K562 (cell line): ENCODE results near the gene NLK. TPM values are rescaled to one million over a fixed set of nuclear protein-coding genes. Genes with fewer than 3 reads are reported as not detected.

Experiments used
- ATAC-seq: fragments of 200-7000 bp; cut with Tn5 transposase; 3 replicates; pipeline ENCODE4 v1.9.1; 2020; ENCODE audit warnings: moderate library complexity
- BruUV-seq: library from RNA; stranded (reverse); fragments of 400-500 nt; replicated peaks from 2 replicates; lab custom pipeline; 2021; lab: Mats Ljungman, UMichigan
- CTCF ChIA-PET: fragments of 300-600 bp; formaldehyde crosslinking; extraction: SDS; loops from one replicate; lab custom pipeline; 2021; ENCODE audit warnings: low intra/inter-chr PET ratio; lab: Yijun Ruan, JAX
- POLR2A ChIA-PET: fragments of 300-600, 350-650 bp; sonication (Branson Sonifier 250); formaldehyde crosslinking; extraction: SDS; loops from one replicate; lab custom pipeline; 2021; ENCODE audit warnings: antibody characterized with exemption, inconsistent platforms; lab: Yijun Ruan, JAX
- DNase-seq, 4 experiments: peaks; one replicate each; pipeline versions ENCODE4 v3.0.0 to v3.0.0-alpha.2; 2011 to 2018; ENCODE audit warnings: low spot score in 3 of 4, mixed read lengths in 3 of 4; ENCODE audit errors: extremely low read depth in 1 of 4
- FAIRE-seq: peaks from 2 replicates; lab custom pipeline; 2011; peaks lifted over from hg19 to GRCh38; lab: Jason Lieb, UNC
- H2AFZ ChIP-seq: 2 replicates; pipeline ENCODE4 v1.6.0; 2011; ENCODE audit warnings: low read depth, low read length, control low read depth, inconsistent platforms
- H3K27ac ChIP-seq: fragments of 200-600 bp; 3 replicates; pipeline ENCODE4 v1.8.0; 2011; ENCODE audit warnings: low read depth, mild to moderate bottlenecking, control low read depth, inconsistent platforms, low read length, moderate library complexity, mixed read lengths; ENCODE audit errors: extremely low read depth
- H3K27me3 ChIP-seq, 2 experiments: fragments of 300-600 bp in 1 of 2; 2 replicates in 1 of 2; 3 replicates in 1 of 2; pipeline versions ENCODE4 v1.6.0 to v1.8.0; 2011; ENCODE audit warnings: inconsistent platforms in 2 of 2, low read length in 2 of 2, mild to moderate bottlenecking in 1 of 2, mixed read lengths in 1 of 2, moderate library complexity in 1 of 2; ENCODE audit not compliant: control insufficient read depth in 2 of 2, insufficient read depth in 2 of 2
- H3K36me3 ChIP-seq: fragments of 300-600 bp; 3 replicates; pipeline ENCODE4 v1.8.0; 2011; ENCODE audit warnings: mild to moderate bottlenecking, low read length, inconsistent platforms; ENCODE audit not compliant: control insufficient read depth, insufficient read depth
- H3K4me1 ChIP-seq, 2 experiments: fragments of 200-600 bp in 1 of 2; replicated peaks in 1 of 2; 2 replicates in 1 of 2; 3 replicates in 1 of 2; pipeline versions ENCODE4 v1.5.1 to v1.8.0; 2011; ENCODE audit warnings: inconsistent platforms in 2 of 2, low read length in 2 of 2, mild to moderate bottlenecking in 1 of 2, mixed read lengths in 1 of 2, moderate library complexity in 1 of 2; ENCODE audit not compliant: control insufficient read depth in 2 of 2, insufficient read depth in 2 of 2
- H3K4me2 ChIP-seq: 2 replicates; pipeline ENCODE4 v1.6.1; 2011; ENCODE audit warnings: low read length, control low read depth, inconsistent platforms, mixed read lengths; ENCODE audit not compliant: insufficient read depth
- H3K4me3 ChIP-seq: fragments of 200-600 bp; sonication (generic), shearing (Covaris generic); 2 replicates; pipeline ENCODE4 v1.5.1; 2016; ENCODE audit warnings: control low read depth, inconsistent platforms
- H3K79me2 ChIP-seq: fragments of 200-600 bp; 3 replicates; pipeline ENCODE4 v1.8.0; 2011; ENCODE audit warnings: low read length, inconsistent platforms; ENCODE audit not compliant: control insufficient read depth, insufficient read depth
- H3K9ac ChIP-seq, 2 experiments: 2 replicates each; pipeline versions ENCODE4 v1.6.0 to v1.6.1; 2011; ENCODE audit warnings: low read depth in 2 of 2, low read length in 2 of 2, control low read depth in 1 of 2, inconsistent platforms in 1 of 2, mild to moderate bottlenecking in 1 of 2, mixed read lengths in 1 of 2; ENCODE audit not compliant: insufficient read depth in 1 of 2
- H3K9me1 ChIP-seq: one replicate; pipeline ENCODE4 v1.6.0; 2011; ENCODE audit warnings: inconsistent platforms, mild to moderate bottlenecking, low read length, moderate library complexity; ENCODE audit not compliant: control insufficient read depth, insufficient read depth
- H3K9me3 ChIP-seq: replicated peaks from 2 replicates; pipeline ENCODE4 v1.5.1; 2011; ENCODE audit warnings: low read depth, low read length, inconsistent platforms; ENCODE audit not compliant: control insufficient read depth, insufficient read depth
- H4K20me1 ChIP-seq: replicated peaks from 2 replicates; pipeline ENCODE4 v1.6.1; 2011; ENCODE audit warnings: low read length, inconsistent platforms, mixed read lengths; ENCODE audit not compliant: control insufficient read depth, insufficient read depth
- ARID3A ChIP-seq: IDR thresholded peaks from 2 replicates; pipeline ENCODE4 v1.6.1; 2012; ENCODE audit warnings: low read depth, low read length, improper control_type of control experiment, borderline replicate concordance
- ATF7 ChIP-seq: fragments of 450-650 bp; IDR thresholded peaks from 2 replicates; pipeline ENCODE4 v1.7.1; 2014; ENCODE audit warnings: mild to moderate bottlenecking, moderate library complexity
- CBFA2T2 ChIP-seq: fragments of 450-650 bp; conservative IDR thresholded peaks from 2 replicates; pipeline ENCODE4 v1.6.1; 2017; ENCODE audit warnings: mild to moderate bottlenecking
- HMG20A ChIP-seq: fragments of 450-650 bp; formaldehyde crosslinking; conservative IDR thresholded peaks from 2 replicates; pipeline ENCODE4 v1.4.0; 2020; ENCODE audit warnings: mild to moderate bottlenecking, mixed read lengths
- MITF ChIP-seq: IDR thresholded peaks from 2 replicates; pipeline ENCODE4 v1.6.1; 2014; ENCODE audit warnings: antibody characterized with exemption
- RREB1 ChIP-seq: fragments of 250-450 bp; sonication (Bioruptor Pico); IDR thresholded peaks from 2 replicates; pipeline ENCODE4 v1.4.0; 2020
- TEAD4 ChIP-seq, 2 experiments: sonication (generic) in 1 of 2; formaldehyde crosslinking in 1 of 2; IDR thresholded peaks; 2 replicates each; pipeline versions ENCODE4 v1.6.1 to v1.8.0; 2012 to 2022; ENCODE audit warnings: borderline replicate concordance in 1 of 2, inconsistent platforms in 1 of 2, low read length in 1 of 2, mild to moderate bottlenecking in 1 of 2, missing genetic modification reagents in 1 of 2
- ZFPM2 ChIP-seq: fragments of 250-450 bp; sonication (Bioruptor Pico); IDR thresholded peaks from 2 replicates; pipeline ENCODE4 v1.5.1; 2022; ENCODE audit warnings: mild to moderate bottlenecking
- ZNF24 ChIP-seq: fragments of 450-650 bp; IDR thresholded peaks from 2 replicates; pipeline ENCODE4 v1.6.1; 2016
- ZNF445 ChIP-seq: fragments of 250-450 bp; sonication (Bioruptor Pico); IDR thresholded peaks from 2 replicates; pipeline ENCODE4 v1.4.0; 2020; ENCODE audit warnings: low read depth, mild to moderate bottlenecking, moderate library complexity
- WGBS: fragments of 100-300 bp; shearing (Covaris generic); methylation state at CpG from one replicate; pipeline ENCODE4 v1.1.6; 2016; ENCODE audit warnings: low coverage, mixed read lengths; ENCODE audit not compliant: insufficient coverage; ENCODE audit errors: missing lambda C conversion rate; 5-methylcytosine and 5-hydroxymethylcytosine counted together
- in situ Hi-C: fragments of 300-500 bp; cut with MboI; formaldehyde crosslinking; loops from 4 replicates; pipeline ENCODE4 v1.15.0; 2018; ENCODE audit warnings: inconsistent platforms, mixed read lengths
- intact Hi-C: fragments of 100-400 bp; cut with micrococcal nuclease; formaldehyde crosslinking; loops from 2 replicates; pipeline ENCODE4 v1.14.2; 2022
- polyA plus RNA-seq, 8 experiments: library from polyadenylated mRNA; depleted of rRNA in 4 of 8; stranded (reverse) in 5 of 8; unstranded in 3 of 8; fragments of >200 nt; fragmentation: Nextera tagmentation in 2 of 8; fragmentation: Illumina TruSeq in 1 of 8; extraction: Ambion mirVana in 2 of 8; extraction: Trizol in 1 of 8; gene quantifications; 2 replicates each; pipeline versions ENCODE4 v1.2.1 to v1.2.3, GENCODE V29; 2011 to 2014; ENCODE audit warnings: inconsistent platforms in 1 of 8, missing spikeins in 1 of 8
- total RNA-seq, 7 experiments: library from RNA; depleted of rRNA in 6 of 7; stranded (reverse); fragments of >200 nt in 6 of 7; fragmentation: Illumina TruSeq in 2 of 7; extraction: Trizol in 2 of 7; gene quantifications; 2 replicates each; pipeline versions ENCODE4 v1.2.1 to v1.2.3, GENCODE V29; 2011 to 2021; ENCODE audit warnings: low replicate concordance in 1 of 7
- TF ChIP-seq, protein P1 (sequence below): sonication (generic); formaldehyde crosslinking; IDR thresholded peaks from 2 replicates; pipeline ENCODE4 v1.8.0; 2022; ENCODE audit warnings: mild to moderate bottlenecking, missing genetic modification reagents

Gene NLK
- total and polyA plus RNA-seq, 9 of the 15 experiments (the other 6 are each of a cell fraction or from before 2014, with no cell fraction given): 10.9 to 59.6 (median 26.7) TPM

DNA sequence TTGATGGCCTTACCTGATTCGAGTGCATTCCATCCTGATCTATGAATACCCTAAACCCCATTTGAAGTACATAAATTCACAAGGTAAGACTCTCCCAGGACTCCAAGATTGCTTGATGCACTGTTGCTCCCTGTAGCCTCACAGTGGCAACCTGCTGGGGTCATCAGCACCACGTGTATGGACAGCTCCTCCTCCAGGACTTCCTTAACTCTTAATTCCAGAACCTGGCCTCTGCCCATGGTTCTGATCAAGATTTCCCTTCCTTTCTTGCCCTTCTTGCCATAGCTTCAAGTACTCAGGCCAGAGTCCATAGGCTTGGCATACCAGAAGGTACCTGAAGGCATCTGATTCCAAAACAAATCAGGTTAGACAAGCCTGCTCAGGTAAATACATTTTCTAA is 34.0 kb upstream of the NLK start:
- POLR2A ChIA-PET: interaction anchor here (0.6 to 1.8 kb wide), 6 partner anchors 9 to 59 kb away, joined by 3 to 6 read pairs (median 3); no protein-coding TSS in a partner anchor
- DNase-seq: peak; percentile 59 to 77 (median 70)
- TF ChIP-seq ZNF24 (peak; percentile 73; the same call in 1 of the 2 replicates), HMG20A (no peak), MITF (no peak), ARID3A (peak; percentile 41; the same call in 1 of the 2 replicates), ZFPM2 (CRISPR knock-in tag) (no peak), CBFA2T2 (no peak), RREB1 (CRISPR knock-in tag) (no peak), TEAD4 (IDR thresholded peaks at IDR 0.05; ENCODE audit: low read length) (no peak), TEAD4 (CRISPR knock-in tag; IDR thresholded peaks at IDR 0.05; ENCODE audit: borderline replicate concordance) (no peak), ZNF445 (no peak), ATF7 (no peak)
- TF ChIP-seq, protein P1, sequence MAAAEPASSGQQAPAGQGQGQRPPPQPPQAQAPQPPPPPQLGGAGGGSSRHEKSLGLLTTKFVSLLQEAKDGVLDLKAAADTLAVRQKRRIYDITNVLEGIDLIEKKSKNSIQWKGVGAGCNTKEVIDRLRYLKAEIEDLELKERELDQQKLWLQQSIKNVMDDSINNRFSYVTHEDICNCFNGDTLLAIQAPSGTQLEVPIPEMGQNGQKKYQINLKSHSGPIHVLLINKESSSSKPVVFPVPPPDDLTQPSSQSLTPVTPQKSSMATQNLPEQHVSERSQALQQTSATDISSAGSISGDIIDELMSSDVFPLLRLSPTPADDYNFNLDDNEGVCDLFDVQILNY: no peak

More for the DNA sequence above, 34.0 kb upstream of the NLK start:
- H4K20me1 ChIP-seq: 0 out of 2 replicates have a peak, but pooled peaks cover 2% of the 10 kb centered on the region
- no peak overlapping the region for H3K4me2 ChIP-seq
- H3K9me1 ChIP-seq: no peaks in the 10 kb centered on the region
- no peaks in the 10 kb centered on the region for H3K4me1 ChIP-seq
- intact Hi-C loops: no loop called here
- FAIRE-seq (peak; percentile 86), ATAC-seq (peak; percentile 89)
- in situ Hi-C loops: no loop called here
- no peak overlapping the region for H2AFZ ChIP-seq
- H3K9ac ChIP-seq: no peak overlapping the region
- no peak overlapping the region for H3K4me3 ChIP-seq
- H3K27me3 ChIP-seq: peaks cover 0 to 8% of the 10 kb centered on the region in 2 experiments; a peak in 2 of 5 replicates
- CTCF ChIA-PET: no interaction called here
- H3K79me2 ChIP-seq: no peaks in the 10 kb centered on the region
- no TSS peak for BruUV-seq
- H3K27ac ChIP-seq: no peak overlapping the region
- no peaks in the 10 kb centered on the region for H3K36me3 ChIP-seq
- H3K9me3 ChIP-seq: no peaks in the 10 kb centered on the region
- WGBS: 0% methylated on average over 2 of the region's 2 CpGs
